GM21423 (cell line): ENCODE results near the gene EFCAB5.
"Not testable (repeated sequence)": the region's sequence is repeated elsewhere in the genome, so short reads cannot be mapped to it uniquely, and the experiment has no call there.

ENCODE experiments used
- ATAC-seq: cut with Tn5 transposase; IDR thresholded peaks from one replicate; pipeline ENCODE4 v1.9.1; 2021; ENCODE audit warnings: mild to moderate bottlenecking, moderate library complexity; ENCODE audit not compliant: unreplicated experiment

The EFCAB5 gene

GRCh38 chr17:29941334-29941733 is at the start of gene EFCAB5:
EFCAB5 (plus strand) TSS chr17:29941634; CDS start chr17:29941797, 163 bp downstream.
- no peak for ATAC-seq

DNA sequence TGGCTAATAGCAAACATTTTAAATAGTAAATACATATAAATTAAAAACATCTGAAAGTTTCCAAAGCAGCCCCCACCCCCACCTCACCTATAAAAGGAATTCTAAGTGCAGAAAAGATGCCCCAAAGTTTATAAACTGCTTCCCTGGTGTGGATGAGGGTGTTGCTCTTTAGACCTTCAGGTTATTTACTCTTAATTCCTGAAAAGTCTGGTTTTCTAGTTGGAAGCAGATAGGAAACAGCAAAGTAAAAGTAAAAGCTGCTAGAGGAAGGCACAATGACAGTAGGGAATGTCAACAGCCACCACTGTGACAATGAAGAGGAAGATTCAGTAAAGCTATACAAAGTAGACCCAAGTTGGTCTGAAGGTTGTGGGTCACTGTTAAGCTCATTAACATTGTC is 49.2 kb upstream of the EFCAB5 start:
- no peak for ATAC-seq

DNA sequence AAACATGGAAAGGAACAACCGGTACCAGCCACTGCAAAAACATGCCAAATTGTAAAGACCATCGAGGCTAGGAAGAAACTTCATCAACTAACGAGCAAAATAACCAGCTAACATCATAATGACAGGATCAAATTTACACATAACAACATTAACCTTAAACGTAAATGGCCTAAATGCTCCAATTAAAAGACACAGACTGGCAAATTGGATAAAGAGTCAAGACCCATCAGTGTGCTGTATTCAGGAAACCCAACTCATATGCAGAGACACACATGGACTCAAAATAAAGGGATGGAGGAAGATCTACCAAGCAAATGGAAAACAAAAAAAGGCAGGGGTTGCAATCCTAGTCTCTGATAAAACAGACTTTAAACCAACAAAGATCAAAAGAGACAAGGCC is 44.3 kb upstream of the EFCAB5 start:
- not testable (repeated sequence) for ATAC-seq

- ATAC-seq, result no peak
Measured at GRCh38 chr17:29903471-29903870, 38.0 kb upstream of the EFCAB5 start.

DNA sequence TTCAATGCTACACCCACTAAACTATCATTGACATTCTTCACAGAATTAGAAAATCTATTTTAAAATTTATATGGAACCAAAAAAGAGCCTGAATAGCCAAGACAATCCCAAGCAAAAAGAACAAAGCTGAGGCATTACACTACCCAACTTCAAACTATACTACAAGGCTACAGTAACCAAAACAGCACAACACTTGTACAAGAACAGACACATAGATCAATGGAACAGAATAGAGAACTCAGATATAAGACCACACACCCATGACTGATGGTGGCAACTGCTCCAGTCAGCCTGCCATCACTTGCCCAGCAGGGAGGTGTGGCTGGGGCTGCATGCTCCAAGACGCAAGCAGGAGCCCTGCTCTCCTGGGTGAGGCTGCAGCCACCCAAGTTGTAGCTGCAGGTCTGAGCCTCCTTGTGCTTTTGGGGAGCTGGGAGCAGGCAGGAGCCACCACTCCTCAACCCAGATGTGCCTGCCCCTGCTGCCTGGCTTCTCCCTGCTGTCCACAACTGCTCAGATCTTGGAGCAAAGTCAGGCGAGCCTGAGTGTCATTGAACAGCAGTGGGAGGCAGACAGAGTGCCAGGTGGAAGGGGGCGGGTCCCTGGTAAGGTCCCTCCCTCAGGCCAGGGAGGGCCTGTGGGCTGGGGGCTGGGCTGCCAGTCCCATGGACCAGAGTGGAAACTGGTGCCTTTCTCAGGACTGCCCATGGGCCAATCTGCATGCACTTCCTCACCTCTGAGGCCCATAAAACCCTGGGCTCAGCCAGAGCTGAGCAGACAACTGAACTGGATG is 36.2 kb upstream of the EFCAB5 start:
- ATAC-seq, result no peak

DNA sequence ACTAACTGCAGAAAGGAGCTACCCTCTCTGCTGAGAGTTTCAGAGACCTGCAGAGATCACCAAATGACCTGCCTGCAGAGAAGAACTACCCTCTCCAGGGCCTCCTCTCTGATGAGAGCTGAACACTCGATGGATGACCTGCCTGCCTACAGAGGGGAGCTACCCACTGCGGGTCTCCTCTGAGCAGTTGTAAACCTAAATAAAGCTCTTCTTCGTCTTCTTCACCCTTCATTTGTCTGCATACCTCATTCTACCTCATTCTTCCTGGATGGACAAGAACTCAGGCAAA is 35.6 kb upstream of the EFCAB5 start:
- ATAC-seq, result no peak

DNA sequence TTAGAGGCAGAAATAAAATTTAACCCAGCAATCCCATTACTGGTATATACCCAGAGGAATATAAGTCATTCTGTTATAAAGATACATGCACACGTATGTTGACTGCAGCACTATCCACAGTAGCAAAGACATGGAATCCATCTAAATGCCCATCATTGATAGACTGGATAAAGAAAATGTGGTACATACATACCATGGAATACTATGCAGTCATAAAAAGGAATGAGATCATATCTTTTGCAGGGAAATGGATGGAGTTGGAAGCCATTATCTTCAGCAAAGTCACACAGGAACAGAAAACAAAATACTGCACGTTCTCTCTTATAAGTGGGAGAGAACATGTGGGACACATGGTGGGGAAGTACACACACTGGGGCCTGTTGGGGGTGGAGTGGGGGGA is 34.5 kb upstream of the EFCAB5 start:
- no peak for ATAC-seq

DNA sequence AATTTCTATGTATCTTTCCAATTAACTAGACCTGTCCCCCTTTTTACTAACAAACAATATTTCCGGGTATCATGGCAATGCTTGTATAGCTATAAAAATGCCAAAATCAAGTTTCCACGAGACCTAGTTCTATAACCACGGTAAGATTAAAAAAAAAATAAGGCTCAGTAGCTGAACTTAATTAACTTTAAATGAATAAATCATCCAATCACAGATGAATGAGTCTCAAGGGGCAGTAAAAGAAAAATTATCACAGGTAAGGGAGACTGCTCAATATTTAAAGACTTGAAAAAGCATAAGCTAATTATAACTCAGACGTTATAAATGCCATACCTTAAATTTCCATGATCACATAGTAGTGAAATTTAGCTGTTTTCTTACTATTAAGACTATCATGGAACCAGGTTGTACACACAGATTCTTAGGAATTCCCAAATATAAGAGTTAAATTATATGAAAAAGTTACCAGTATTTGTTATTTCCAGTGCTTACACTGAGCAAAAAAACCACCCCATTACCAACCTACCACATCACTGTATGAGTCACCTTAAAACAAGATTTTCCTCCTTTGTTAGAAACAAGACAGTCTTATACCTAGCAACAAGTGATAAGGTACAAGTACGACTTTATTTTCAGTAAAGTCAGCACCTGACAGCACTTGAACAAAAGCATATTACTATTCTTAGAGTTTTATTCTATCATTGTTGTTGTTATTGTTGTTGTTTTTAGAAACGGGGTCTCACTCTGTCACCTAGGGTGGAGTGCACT is 32.0 kb upstream of the EFCAB5 start:
- no peak for ATAC-seq

GRCh38 chr17:29911641-29912177 is 29.7 kb upstream of the EFCAB5 start:
- no peak for ATAC-seq

GRCh38 chr17:29914819-29915537 is 26.5 kb upstream of the EFCAB5 start:
- ATAC-seq, result no peak

DNA sequence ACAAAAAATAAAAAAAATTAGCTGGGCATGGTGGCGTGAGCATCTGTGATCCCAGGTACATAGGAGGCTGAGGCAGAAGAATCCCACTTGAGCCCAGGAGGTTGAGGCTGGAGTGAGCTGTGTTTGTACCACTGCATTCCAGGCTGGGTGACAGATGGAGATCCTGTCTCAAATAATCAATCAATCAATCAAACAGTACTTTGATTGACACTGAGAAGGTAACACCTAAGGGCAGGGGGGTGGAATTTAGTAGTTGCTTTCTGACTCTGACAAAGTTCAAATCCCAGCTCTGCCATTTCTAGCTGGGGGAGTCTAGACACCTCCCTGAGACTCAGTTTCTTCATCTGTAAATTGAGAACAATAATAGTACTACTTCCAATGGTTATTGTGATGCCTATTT is 23.4 kb upstream of the EFCAB5 start:
- no peak for ATAC-seq

GRCh38 chr17:29918922-29919856 is 22.2 kb upstream of the EFCAB5 start:
- ATAC-seq, result no peak

- ATAC-seq, result no peak
Measured at GRCh38 chr17:29924786-29925185, 16.6 kb upstream of the EFCAB5 start.

GRCh38 chr17:29927546-29927945 is 13.9 kb upstream of the EFCAB5 start:
- ATAC-seq, result no peak

GRCh38 chr17:29929006-29929532 is 12.4 kb upstream of the EFCAB5 start:
- ATAC-seq, result no peak

- ATAC-seq, result peak; percentile 50
Measured at GRCh38 chr17:29929533-29930408, 11.7 kb upstream of the EFCAB5 start, which contains the start of gene SSH2. SSH2 (minus strand) TSS chr17:29930228; CDS start chr17:29930000, 228 bp downstream.

GRCh38 chr17:29930409-29931010 is 10.9 kb upstream of the EFCAB5 start:
- no peak for ATAC-seq

DNA sequence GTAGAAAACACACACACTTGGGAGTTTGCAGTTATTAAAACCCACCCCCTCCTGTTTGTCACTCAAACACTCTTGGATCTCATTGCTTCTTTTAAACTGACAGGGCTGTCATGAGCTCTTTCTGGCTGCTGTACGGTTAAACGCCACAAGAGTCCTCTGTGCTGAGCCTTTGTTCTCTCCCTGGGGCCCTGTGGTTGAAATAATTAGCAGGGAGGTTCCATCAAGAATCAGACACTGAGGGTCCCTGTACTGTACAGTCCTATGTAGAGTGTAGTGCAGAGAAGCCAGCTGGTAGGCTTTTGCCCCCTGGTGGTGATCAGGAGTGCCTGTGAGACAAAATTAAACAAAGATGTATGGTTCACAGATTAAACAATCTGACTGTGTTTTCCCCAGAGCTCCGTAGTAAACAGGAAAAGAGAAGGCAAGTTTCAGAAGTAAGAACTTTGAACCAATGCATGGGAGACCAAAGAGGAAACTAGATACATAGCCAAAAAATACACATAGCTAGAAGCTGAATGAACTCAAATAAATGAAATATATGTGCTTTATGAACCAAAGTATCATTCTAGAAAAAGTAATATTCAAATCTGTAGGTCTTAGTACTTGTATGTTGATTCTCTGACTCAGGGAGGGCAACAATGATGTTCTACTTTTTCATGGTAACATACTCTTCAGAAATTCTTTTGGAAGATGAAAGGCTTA is 10.1 kb upstream of the EFCAB5 start:
- peak; percentile 77 for ATAC-seq
